GM23338 (cell line): ENCODE results near the gene RAPGEF5.

Source experiments
- CREB1 ChIP-seq: fragments of 250-450 bp; sonication (Bioruptor Pico); IDR thresholded peaks from 2 replicates; pipeline ENCODE4 v1.5.0; 2020; ENCODE audit warnings: low read depth, mild to moderate bottlenecking, moderate library complexity
- EZH2phosphoT487 ChIP-seq: fragments of 200-600 bp; sonication (generic); IDR thresholded peaks from one replicate; pipeline ENCODE4 v1.8.1; 2018; ENCODE audit warnings: antibody characterized with exemption; ENCODE audit not compliant: unreplicated experiment
- POLR2AphosphoS5 ChIP-seq: IDR thresholded peaks from 2 replicates; pipeline ENCODE4 v1.6.1; 2016; ENCODE audit warnings: antibody characterized with exemption, low read depth
- TF ChIP-seq, protein P1 (sequence below), 2 experiments: fragments of 200-600 bp in 1 of 2; sonication (generic) in 1 of 2; conservative IDR thresholded peaks; 2 replicates each; pipeline versions ENCODE4 v1.5.1 to v1.6.1; 2016 to 2017; ENCODE audit warnings: antibody characterized with exemption in 2 of 2, low read depth in 2 of 2, mild to moderate bottlenecking in 2 of 2, moderate library complexity in 1 of 2
- TF ChIP-seq, protein P2 (sequence below): IDR thresholded peaks from 2 replicates; pipeline ENCODE4 v1.6.1; 2016; ENCODE audit warnings: antibody characterized with exemption

DNA sequence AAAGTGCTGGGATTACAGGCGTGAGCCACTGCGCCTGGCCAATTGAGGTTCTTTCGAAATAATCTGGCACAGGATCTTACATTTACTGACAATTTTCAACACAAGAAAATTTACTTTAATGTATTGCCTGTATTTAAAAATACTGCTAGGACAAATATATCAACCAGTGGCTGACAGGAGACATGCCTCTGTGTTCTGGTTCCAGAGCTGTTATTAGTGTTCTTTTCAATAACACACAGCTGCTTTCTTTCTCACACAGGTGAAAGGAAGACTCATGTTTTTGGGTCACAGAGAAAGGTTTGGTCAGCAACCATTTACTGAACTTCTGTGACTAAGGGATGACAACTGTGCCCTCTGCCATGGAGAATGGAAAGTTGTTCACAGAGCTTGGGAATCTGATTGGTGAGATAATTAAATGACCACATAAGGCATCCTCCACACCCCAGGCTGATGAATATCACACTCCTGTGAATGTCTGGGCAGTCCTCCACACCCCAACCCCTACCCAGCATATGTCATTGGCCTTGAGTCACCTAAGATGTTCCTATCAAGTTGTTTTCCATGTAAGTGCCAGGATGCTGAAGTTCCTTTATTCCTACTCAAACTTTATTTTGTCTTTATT, 180.1 kb downstream of the RAPGEF5 start:
- TF ChIP-seq, protein P1, sequence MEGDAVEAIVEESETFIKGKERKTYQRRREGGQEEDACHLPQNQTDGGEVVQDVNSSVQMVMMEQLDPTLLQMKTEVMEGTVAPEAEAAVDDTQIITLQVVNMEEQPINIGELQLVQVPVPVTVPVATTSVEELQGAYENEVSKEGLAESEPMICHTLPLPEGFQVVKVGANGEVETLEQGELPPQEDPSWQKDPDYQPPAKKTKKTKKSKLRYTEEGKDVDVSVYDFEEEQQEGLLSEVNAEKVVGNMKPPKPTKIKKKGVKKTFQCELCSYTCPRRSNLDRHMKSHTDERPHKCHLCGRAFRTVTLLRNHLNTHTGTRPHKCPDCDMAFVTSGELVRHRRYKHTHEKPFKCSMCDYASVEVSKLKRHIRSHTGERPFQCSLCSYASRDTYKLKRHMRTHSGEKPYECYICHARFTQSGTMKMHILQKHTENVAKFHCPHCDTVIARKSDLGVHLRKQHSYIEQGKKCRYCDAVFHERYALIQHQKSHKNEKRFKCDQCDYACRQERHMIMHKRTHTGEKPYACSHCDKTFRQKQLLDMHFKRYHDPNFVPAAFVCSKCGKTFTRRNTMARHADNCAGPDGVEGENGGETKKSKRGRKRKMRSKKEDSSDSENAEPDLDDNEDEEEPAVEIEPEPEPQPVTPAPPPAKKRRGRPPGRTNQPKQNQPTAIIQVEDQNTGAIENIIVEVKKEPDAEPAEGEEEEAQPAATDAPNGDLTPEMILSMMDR (conservative IDR thresholded peaks at IDR 0.05; ENCODE audit: low read depth in 2 of 2) = no peak
- TF ChIP-seq CREB1 = no peak
- TF ChIP-seq, protein P2, sequence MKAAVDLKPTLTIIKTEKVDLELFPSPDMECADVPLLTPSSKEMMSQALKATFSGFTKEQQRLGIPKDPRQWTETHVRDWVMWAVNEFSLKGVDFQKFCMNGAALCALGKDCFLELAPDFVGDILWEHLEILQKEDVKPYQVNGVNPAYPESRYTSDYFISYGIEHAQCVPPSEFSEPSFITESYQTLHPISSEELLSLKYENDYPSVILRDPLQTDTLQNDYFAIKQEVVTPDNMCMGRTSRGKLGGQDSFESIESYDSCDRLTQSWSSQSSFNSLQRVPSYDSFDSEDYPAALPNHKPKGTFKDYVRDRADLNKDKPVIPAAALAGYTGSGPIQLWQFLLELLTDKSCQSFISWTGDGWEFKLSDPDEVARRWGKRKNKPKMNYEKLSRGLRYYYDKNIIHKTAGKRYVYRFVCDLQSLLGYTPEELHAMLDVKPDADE = no peak
- no peak for TF ChIP-seq EZH2phosphoT487
- no peak for TF ChIP-seq POLR2AphosphoS5
